ENCODE measurements around the gene IL17RB.

IL17RB gene

DNA sequence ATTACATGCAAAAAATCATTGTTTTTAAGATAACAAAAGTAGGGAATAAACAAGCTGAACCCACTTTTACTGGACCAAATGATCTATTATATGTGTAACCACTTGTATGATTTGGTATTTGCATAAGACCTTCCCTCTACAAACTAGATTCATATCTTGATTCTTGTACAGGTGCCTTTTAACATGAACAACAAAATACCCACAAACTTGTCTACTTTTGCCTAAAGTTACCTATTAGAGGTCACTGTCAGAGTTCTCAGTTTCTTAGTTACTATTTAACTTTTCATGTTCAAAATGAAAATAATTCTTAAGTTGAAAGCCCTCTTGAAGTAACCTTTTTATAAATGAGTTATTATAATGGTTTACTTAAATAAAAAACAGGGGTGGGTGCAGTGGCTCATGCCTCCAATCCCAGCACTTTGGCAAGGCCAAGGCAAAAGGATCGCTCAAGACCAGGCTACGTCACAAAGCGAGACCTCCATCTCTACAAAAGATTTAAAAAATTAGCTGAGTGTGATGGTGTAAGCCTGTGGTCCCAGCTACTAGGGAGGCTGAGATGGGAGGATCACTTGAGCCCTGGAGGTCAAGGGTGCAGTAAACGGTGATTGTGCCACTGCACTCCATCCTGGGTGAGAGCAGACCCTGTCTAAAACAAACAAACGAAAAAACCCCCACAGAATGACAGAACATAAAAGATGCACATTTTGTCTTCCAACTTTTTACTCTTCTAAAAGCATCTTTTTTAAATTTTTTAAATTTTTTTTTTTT lies 19.5 kb downstream of the IL17RB start:
- DNase-seq, result no peak

- no peak for DNase-seq
These were observed 34.3 kb downstream of the IL17RB start for GRCh38 chr3:53880396-53881345.

- peak; percentile 64 for DNase-seq
These were observed 35.6 kb downstream of the IL17RB start, which contains the start of gene ACTR8 for GRCh38 chr3:53881691-53882593. Gene ACTR8, minus strand, starts transcription at chr3:53882152. Its CDS starts 51 bp downstream, at chr3:53882101.

DNA sequence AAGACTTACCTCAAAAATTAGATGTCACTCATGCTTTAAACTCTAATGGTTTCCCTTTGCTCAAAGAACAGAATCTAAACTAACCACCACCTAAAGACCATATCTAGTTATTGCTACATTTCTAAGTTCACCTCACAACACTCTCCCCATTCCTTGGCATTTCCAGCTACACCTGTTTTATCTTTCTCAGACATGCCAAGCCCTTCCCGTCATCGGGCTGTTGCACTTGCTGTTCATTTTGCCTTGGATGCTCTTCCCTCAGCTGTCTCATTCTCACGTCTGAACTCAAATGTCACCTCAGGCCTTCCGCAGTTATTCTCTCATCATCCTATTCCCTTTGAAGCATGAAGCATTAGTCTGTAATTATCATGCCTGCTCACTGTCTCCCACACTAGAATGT lies 36.6 kb downstream of the IL17RB start:
- DNase-seq, result no peak

- no peak for DNase-seq
These were observed 38.3 kb downstream of the IL17RB start for GRCh38 chr3:53884623-53885022.

DNA sequence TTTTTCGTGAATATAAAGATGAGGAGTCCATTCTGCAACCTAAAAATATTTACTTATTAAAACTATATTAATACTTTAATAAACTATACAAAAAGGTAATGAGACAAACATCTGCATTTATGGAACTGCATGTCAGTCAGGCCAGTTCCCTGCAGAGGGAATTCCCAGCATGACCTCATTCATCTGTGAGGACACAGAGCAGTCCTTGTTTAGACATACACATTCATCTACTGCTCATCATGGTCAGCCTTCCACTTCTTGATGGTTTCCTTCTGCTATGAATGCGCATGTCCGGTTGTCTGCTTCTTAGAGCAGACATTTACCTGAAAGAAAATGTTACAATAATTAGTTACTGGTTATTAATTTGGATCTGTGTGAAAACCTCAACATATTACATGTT lies 38.9 kb downstream of the IL17RB start:
- no peak for DNase-seq

DNA sequence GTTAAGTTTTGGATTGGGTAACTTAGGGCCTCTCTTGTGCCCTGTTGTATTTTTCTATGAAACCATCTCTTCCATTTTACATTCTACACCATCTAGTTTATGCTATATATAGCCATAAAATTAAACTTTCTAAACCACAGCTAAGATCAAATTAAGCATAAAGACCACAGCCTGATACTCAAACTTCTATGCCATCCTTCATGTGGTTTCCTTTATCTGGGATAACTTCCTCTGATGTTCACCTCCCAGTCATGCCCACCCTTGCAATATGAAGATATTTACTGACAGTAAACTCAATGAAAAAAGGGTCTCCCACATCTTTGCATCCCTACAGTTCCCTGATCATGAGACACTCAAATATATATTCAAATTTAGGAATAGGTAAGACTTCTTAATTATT lies 41.1 kb downstream of the IL17RB start:
- DNase-seq, result no peak

DNA sequence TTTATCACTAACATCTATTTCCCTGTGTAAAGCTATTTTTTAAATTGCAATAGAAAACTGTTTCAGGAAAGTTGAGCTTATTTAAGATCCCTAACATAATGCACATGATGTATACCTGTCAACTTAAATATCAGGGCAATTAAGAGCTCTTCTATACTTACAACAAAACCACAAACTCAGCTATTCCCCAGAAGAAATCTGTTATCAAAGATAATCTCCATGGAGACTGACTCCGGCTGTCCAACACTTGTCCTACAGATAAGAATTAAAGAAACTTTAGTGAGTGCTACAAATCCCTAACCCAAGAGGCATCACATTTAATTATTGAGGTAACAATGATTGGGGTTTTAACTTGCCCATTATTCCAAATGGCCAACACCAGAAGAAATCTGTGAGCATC lies 41.9 kb downstream of the IL17RB start:
- DNase-seq, result no peak

DNA sequence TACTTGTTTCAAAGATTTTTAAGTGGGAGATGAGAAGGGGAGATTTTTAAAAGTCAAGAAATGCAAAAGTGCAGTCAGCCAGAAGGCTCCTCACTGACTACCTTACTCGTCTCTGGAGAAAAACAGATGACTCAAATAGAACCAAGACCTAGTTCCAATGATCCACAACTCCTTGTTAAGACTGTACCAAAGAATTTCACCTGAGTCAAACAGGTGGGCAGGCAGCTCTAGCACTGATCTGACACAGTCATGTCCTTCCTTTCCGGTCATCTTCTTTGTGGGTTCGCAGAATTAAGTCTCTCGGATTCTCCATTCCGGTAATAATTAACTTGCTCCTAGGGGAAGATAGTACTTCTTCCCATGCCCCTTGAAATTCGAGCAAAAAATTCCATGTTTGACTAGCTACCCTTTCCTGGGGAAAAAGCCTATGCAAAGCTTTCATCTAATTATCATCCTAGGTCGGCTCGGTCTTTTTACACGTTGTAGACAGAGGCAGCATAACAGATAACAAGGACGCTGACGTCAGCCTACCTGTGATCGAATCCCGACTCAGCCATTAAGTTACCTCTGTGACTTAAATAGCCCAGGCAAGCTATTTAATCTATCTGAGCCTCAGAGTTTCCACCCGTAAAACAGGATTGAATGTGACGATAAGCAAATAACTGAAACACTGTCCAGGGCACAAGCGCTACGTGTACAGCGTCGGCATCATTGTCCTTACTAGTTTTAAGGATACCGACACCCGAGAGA lies 44.5 kb downstream of the IL17RB start:
- peak; percentile 1 for DNase-seq

DNA sequence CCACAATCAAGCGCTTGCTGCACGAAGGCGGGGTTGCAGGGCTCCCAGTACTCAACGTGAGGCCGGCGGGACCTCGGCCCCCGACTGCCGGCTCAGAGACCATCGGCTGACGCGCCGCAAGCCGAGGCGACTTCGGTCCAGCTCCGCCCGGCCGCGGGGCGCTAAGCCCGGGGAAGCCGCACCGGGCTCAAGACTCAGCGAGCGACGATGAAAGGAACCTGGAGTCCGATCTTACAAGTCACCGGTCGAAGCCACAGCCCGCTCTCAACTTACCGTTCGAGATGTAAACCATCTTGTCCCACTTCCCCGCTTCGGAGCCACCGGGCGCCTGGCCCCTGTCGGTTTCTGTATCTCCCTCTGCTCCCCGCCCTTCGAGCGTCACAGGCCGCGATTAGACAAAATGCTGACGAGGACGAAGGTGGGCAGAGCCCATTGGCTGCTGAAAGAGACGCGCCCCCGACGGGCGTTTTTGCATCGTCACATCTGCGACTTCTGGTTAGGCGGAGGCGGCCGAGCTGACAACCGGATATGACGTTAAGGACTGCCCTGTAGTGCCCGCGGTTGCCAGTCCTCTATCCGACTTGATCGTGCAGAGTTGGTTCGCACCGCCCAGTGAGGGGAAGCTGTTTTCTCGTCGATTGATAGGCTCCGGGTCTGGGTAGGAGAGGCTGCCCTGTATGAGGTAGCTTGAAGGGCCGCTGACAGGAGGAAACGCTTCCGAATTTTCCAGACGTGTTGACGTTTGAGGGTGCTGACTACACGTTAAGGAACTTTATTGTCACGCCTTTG lies 45.3 kb downstream of the IL17RB start, which contains the start of gene SELENOK:
TSS of gene SELENOK (minus strand) at position 363 of the 789 bp plus-strand sequence.
- peak; percentile 92 for DNase-seq

DNA sequence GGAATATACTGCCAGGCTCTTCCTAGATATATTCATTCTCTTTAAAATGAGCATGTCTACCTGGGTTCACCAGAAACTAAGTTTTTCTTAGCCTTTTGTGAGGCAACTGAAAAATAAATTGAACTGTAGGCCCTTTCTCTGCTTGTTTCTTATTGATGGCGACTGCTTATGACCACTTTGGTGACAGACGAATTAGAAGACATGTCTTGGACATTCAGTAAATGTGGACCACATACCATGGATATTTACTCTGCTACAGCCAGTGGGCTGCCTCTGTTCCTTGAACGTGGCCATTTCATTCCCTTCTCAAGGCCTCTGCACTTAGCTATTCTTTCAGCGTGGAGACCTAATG lies 45.9 kb downstream of the IL17RB start:
- no peak for DNase-seq

DNA sequence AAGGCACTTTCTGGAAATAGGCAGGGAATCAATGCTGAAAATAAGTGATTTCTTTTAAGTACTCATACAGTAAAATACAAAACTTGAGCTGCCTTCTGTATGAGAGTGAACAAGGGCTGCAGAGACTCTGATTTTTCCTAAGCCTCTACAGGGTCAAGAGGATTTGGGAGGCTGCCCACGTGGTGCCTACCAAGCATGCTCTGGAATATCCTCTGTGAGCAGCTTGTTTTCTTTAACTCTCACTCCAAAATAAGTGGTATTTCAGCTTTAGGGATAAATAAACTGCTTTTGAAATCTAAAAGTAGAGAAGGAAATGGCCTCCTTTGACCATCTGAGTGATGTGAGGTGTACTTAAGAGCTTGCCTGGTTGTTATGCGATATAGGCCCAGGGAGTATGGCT lies 53.4 kb downstream of the IL17RB start:
- DNase-seq, result no peak

DNA sequence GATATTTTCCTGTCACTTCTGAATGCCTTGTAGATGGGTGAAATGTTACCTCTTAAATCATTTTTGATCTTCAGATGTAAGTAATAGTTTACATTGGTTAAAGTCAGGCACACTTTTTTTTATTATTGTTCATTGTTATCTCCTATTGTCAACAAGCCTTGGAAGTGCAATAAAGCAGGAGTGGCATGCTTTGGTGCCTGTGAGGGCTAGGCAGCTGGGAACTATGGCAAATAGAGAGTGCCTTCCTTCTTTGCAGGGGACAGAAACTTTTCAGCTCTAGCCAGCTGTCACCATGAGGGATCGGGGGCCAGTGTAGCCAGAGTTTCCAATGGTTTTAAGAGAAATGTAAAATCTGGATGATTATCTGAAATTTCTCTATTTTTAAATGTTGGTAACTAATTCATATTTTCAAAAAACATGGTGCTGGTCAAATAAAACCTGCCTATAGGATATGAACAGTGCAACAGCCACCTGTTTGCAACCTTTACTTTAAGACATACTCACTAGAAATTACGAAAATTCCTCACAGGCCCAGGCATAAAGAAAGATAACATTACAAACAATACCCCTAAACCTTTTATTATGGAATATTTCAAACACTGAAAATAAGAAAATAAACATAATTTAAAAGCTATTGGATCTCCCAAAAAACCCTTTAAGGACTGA lies 54.4 kb downstream of the IL17RB start:
- DNase-seq, result no peak

- DNase-seq, result no peak
These were observed 55.7 kb downstream of the IL17RB start for GRCh38 chr3:53902067-53902466.

GRCh38 chr3:53902711-53903110 lies 56.3 kb downstream of the IL17RB start:
- no peak for DNase-seq

DNA sequence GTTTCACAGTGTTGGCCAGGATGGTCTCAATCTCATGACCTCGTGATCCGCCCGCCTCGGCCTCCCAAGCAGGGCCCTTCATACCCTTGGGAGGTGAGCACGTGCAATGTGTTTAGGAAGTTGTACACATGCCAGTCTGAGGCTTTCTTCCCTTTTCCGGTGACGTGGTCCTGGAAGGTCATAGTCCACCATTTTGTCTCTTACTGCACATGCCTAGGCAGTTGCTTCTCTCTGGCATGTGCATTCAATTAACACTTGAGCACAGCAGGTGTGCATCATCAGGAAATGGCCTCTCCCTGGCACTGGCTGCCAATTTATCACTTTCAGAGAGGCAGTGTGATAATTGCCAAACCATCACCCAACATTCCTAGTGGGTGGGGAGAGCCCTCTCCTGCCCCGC lies 67.0 kb downstream of the IL17RB start:
- no peak for DNase-seq
